Fibroblast of mammary gland (primary cell): ENCODE results near the gene LONRF2.

Source experiments
- DNase-seq: peaks from one replicate; pipeline ENCODE4 v3.0.0-alpha.2; 2010; ENCODE audit warnings: low read depth
- H3K4me3 ChIP-seq: 2 replicates; pipeline ENCODE4 v1.5.1; 2011; ENCODE audit warnings: low read depth, mild to moderate bottlenecking, low read length, moderate library complexity; ENCODE audit not compliant: control insufficient read depth
- CTCF ChIP-seq: conservative IDR thresholded peaks from 2 replicates; pipeline ENCODE4 v1.5.1; 2011; ENCODE audit warnings: low read depth, low read length, inconsistent platforms; ENCODE audit not compliant: control insufficient read depth, insufficient read depth

Gene LONRF2

GRCh38 chr2:100301881-100302584 is 20.3 kb downstream of the LONRF2 start:
- no peak for DNase-seq
- no peak overlapping the region for H3K4me3 ChIP-seq
- no peak for TF ChIP-seq CTCF

GRCh38 chr2:100299548-100299947 is 22.8 kb downstream of the LONRF2 start:
- no peak for TF ChIP-seq CTCF
- no peak for DNase-seq
- H3K4me3 ChIP-seq: no peak overlapping the region

- no peak for TF ChIP-seq CTCF
- no peak for DNase-seq
- H3K4me3 ChIP-seq: no peak overlapping the region
Measured at GRCh38 chr2:100297511-100297910, 24.8 kb downstream of the LONRF2 start.

- TF ChIP-seq CTCF: no peak
Measured at GRCh38 chr2:100294162-100294497, 28.2 kb downstream of the LONRF2 start.

GRCh38 chr2:100293341-100294161 is 28.8 kb downstream of the LONRF2 start:
- H3K4me3 ChIP-seq: no peak overlapping the region
- DNase-seq: peak; percentile 10
- no peak for TF ChIP-seq CTCF

More at GRCh38 chr2:100294162-100294497, 28.2 kb downstream of the LONRF2 start:
- H3K4me3 ChIP-seq: no peak overlapping the region
- DNase-seq: no peak

GRCh38 chr2:100292022-100292580 is 30.2 kb downstream of the LONRF2 start:
- peak; percentile 10 for TF ChIP-seq CTCF
- DNase-seq: peak; percentile 87
- no peak overlapping the region for H3K4me3 ChIP-seq
